Hepatocyte (in vitro differentiated cells): ENCODE data around the gene DAZL. TPM values are rescaled to one million over a fixed set of nuclear protein-coding genes. Genes with fewer than 3 reads are reported as not detected.

ENCODE experiments used
- DNase-seq: peaks from one replicate; pipeline ENCODE4 v3.0.0-alpha.2; 2016; ENCODE audit warnings: low spot score
- H2AFZ ChIP-seq: fragments of 200-600 bp; sonication (generic); 2 replicates; pipeline ENCODE4 v1.6.0; 2016; ENCODE audit warnings: antibody characterized with exemption, mild to moderate bottlenecking
- H3K27ac ChIP-seq: fragments of 200-600 bp; sonication (generic); 2 replicates; pipeline ENCODE4 v1.5.1; 2016; ENCODE audit warnings: mild to moderate bottlenecking
- H3K27me3 ChIP-seq: fragments of 200-600 bp; sonication (generic); 2 replicates; pipeline ENCODE4 v1.6.1; 2016
- H3K36me3 ChIP-seq: fragments of 200-600 bp; sonication (generic); replicated peaks from 2 replicates; pipeline ENCODE4 v1.5.1; 2016; ENCODE audit warnings: low read depth; ENCODE audit not compliant: insufficient read depth
- H3K4me1 ChIP-seq: fragments of 200-600 bp; sonication (generic); 2 replicates; pipeline ENCODE4 v1.5.1; 2016; ENCODE audit warnings: mild to moderate bottlenecking, moderate library complexity; ENCODE audit not compliant: insufficient read depth
- H3K4me2 ChIP-seq: fragments of 200-600 bp; sonication (generic); 2 replicates; pipeline ENCODE4 v1.6.0; 2016
- H3K4me3 ChIP-seq: fragments of 200-600 bp; sonication (generic); 2 replicates; pipeline ENCODE4 v1.5.1; 2016; ENCODE audit warnings: mild to moderate bottlenecking
- H3K79me2 ChIP-seq: fragments of 200-600 bp; sonication (generic); 2 replicates; pipeline ENCODE4 v1.6.0; 2017; ENCODE audit warnings: mild to moderate bottlenecking
- H3K9me2 ChIP-seq: fragments of 200-600 bp; sonication (generic); replicated peaks from 2 replicates; pipeline ENCODE4 v1.6.0; 2017; ENCODE audit warnings: mild to moderate bottlenecking; ENCODE audit not compliant: insufficient read depth
- H3K9me3 ChIP-seq: fragments of 200-600 bp; sonication (generic); 2 replicates; pipeline ENCODE4 v1.5.1; 2016; ENCODE audit warnings: low read depth, mild to moderate bottlenecking
- H4K20me1 ChIP-seq: fragments of 200-600 bp; sonication (generic); 2 replicates; pipeline ENCODE4 v1.6.0; 2016; ENCODE audit warnings: mild to moderate bottlenecking; ENCODE audit not compliant: insufficient read depth, poor library complexity, severe bottlenecking
- EZH2 ChIP-seq: fragments of 200-600 bp; sonication (generic); IDR thresholded peaks from 2 replicates; pipeline ENCODE4 v1.6.1; 2016; ENCODE audit warnings: antibody characterized with exemption, mild to moderate bottlenecking, borderline replicate concordance
- EZH2phosphoT487 ChIP-seq: fragments of 200-600 bp; sonication (generic); IDR thresholded peaks from one replicate; pipeline ENCODE4 v1.6.1; 2018; ENCODE audit warnings: antibody characterized with exemption, mild to moderate bottlenecking, low read depth, moderate library complexity; ENCODE audit not compliant: unreplicated experiment, severe bottlenecking
- WGBS: methylation state at CpG from one replicate; pipeline ENCODE4 v1.1.6; 2016; ENCODE audit warnings: low lambda C conversion rate; ENCODE audit errors: missing lambda C conversion rate; 5-methylcytosine and 5-hydroxymethylcytosine counted together
- polyA plus RNA-seq: library from polyadenylated mRNA; unstranded; fragments of >200 nt; fragmentation: Nextera tagmentation; extraction: Ambion mirVana; gene quantifications from 2 replicates; pipeline ENCODE4 v1.2.1, GENCODE V29; 2016
- total RNA-seq: library from RNA; depleted of rRNA; stranded (reverse); fragments of >200 nt; gene quantifications from 2 replicates; pipeline ENCODE4 v1.2.3, GENCODE V29; 2014
- TF ChIP-seq, protein P1 (sequence below): fragments of 200-600 bp; sonication (generic); IDR thresholded peaks from 2 replicates; pipeline ENCODE4 v1.5.1; 2016; ENCODE audit warnings: antibody characterized with exemption, mild to moderate bottlenecking; ENCODE audit not compliant: poor library complexity

The DAZL gene
- total and polyA plus RNA-seq, 2 experiments from 2014 or later, result 0.33 TPM; not detected in 1

DNA sequence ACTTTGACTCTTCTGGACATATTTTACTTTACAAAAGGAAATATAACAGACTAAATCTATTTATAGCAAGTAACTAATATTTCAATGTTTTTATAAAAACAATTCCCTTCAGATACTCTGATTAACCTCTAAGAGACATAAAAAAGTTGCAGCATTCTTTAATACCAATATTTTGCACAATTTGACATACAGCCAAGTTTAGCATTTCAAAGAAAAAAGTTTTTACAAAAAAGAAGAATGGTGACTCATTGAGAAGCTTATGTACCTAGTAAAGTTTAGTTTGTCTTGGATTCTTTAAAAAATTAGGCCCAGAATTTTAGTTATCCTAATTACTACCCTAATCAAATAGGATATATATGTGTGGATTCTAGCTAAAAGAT, 17.6 kb downstream of the DAZL start:
- Histone ChIP-seq H3K36me3 (no peaks in the 10 kb centered on the region), H2AFZ (no peak overlapping the region), H3K4me2 (no peak overlapping the region), H3K4me1 (no peaks in the 10 kb centered on the region), H3K27me3 (no peaks in the 10 kb centered on the region), H3K27ac (no peak overlapping the region), H3K4me3 (no peak overlapping the region), H4K20me1 (no peaks in the 10 kb centered on the region), H3K9me3 (no peaks in the 10 kb centered on the region), H3K9me2 (no peaks in the 10 kb centered on the region), H3K79me2 (no peaks in the 10 kb centered on the region)
- DNase-seq, result no peak
- no peak for TF ChIP-seq EZH2phosphoT487
- TF ChIP-seq EZH2, result no peak
- TF ChIP-seq, protein P1, sequence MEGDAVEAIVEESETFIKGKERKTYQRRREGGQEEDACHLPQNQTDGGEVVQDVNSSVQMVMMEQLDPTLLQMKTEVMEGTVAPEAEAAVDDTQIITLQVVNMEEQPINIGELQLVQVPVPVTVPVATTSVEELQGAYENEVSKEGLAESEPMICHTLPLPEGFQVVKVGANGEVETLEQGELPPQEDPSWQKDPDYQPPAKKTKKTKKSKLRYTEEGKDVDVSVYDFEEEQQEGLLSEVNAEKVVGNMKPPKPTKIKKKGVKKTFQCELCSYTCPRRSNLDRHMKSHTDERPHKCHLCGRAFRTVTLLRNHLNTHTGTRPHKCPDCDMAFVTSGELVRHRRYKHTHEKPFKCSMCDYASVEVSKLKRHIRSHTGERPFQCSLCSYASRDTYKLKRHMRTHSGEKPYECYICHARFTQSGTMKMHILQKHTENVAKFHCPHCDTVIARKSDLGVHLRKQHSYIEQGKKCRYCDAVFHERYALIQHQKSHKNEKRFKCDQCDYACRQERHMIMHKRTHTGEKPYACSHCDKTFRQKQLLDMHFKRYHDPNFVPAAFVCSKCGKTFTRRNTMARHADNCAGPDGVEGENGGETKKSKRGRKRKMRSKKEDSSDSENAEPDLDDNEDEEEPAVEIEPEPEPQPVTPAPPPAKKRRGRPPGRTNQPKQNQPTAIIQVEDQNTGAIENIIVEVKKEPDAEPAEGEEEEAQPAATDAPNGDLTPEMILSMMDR, result no peak

DNA sequence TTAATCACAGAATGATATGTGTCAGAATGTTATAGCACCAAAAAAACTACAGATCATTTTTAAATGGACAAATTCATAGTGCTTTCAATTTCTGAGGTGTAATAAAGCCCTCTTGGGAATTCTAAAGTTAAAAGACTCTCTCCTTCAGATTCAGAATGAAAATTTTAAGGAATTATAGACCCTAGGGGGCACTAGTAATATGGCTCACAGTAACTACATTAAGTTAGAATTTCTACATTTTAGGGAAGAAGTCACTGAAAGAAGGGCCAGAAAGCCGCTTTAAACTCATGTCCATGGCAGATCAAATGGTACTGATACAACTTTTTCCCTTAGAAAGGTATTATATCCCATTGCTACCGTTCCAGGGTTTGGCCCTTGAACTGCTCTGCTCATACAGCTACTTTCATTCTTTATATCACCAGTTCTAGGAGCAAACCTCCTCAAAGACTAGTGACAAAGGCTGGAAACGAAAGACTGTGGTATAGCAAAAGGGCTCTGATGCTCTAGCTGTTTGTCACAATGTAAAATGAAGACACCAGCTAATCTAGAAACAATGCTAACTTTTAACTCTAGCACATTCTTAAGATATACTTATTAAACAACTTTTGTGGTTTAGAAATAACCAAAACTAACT, 18.1 kb downstream of the DAZL start:
- 85% methylated on average over 3 of the region's 3 CpGs for WGBS
- no peaks in the 10 kb centered on the region for H3K79me2 ChIP-seq
- H3K4me2 ChIP-seq, result no peak overlapping the region

DNA sequence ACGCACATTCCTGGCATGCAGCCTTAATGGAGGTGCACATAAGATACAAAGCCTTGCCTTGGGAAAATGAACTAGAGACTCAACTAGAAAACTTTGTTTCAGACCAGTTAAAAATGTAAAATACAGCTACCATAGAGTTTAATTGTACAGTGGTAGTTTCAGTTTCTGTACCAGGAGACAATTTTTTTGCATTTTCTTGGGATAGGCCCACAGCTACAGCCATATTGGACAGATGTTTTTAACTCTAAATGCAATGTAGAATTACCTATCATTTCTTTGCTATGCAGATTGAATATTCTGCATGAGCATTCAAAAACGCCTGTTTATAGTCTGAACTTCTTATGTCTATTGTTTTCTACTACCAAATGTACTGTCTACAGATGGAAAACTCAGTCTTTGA, 20.3 kb downstream of the DAZL start:
- no peaks in the 10 kb centered on the region for H3K36me3 ChIP-seq
- TF ChIP-seq EZH2, result no peak
- TF ChIP-seq, protein P1, result no peak
- TF ChIP-seq EZH2phosphoT487, result no peak
- no peaks in the 10 kb centered on the region for H3K27me3 ChIP-seq
- H4K20me1 ChIP-seq, result no peaks in the 10 kb centered on the region
- no peak overlapping the region for H3K4me3 ChIP-seq
- no peak overlapping the region for H3K4me2 ChIP-seq
- no peaks in the 10 kb centered on the region for H3K9me3 ChIP-seq
- no peaks in the 10 kb centered on the region for H3K4me1 ChIP-seq
- no peaks in the 10 kb centered on the region for H3K79me2 ChIP-seq
- no peaks in the 10 kb centered on the region for H3K9me2 ChIP-seq
- H2AFZ ChIP-seq, result no peak overlapping the region
- WGBS, result 85% methylated on average over 2 of the region's 2 CpGs
- no peak overlapping the region for H3K27ac ChIP-seq
- DNase-seq, result no peak

More for the DNA sequence above, 18.1 kb downstream of the DAZL start:
- DNase-seq, result no peak
- Histone ChIP-seq H3K27me3 (no peaks in the 10 kb centered on the region), H3K9me2 (no peaks in the 10 kb centered on the region), H4K20me1 (no peaks in the 10 kb centered on the region), H2AFZ (no peak overlapping the region), H3K4me1 (no peaks in the 10 kb centered on the region), H3K36me3 (no peaks in the 10 kb centered on the region), H3K9me3 (no peaks in the 10 kb centered on the region), H3K4me3 (no peak overlapping the region), H3K27ac (no peak overlapping the region)
- TF ChIP-seq, protein P1, result no peak
- TF ChIP-seq EZH2phosphoT487 (no peak), EZH2 (no peak)

DNA sequence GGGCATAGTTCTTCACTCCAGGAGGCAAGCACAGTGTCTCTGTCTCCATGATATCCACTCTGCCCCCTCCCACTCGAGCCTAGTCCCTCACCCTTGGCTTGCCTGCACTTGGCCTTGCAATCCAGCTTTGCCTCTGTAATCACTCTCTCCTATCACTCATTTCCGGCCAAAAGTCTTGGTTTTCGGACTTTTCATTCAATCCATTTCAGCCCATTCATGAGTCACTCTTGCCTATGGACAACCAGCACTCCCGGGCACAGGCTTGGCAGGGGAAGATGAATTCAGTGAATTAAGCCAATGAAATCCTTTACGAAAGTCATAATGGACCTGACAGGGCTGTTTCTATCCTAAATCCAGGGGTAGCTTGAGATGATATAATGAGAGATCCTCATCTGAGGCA, 21.7 kb downstream of the DAZL start:
- H2AFZ ChIP-seq, result no peak overlapping the region
- DNase-seq, result no peak
- H3K4me1 ChIP-seq, result no peaks in the 10 kb centered on the region
- H4K20me1 ChIP-seq, result no peaks in the 10 kb centered on the region
- 93% methylated on average over 5 of the region's 5 CpGs for WGBS
- no peaks in the 10 kb centered on the region for H3K9me3 ChIP-seq
- H3K4me2 ChIP-seq, result no peak overlapping the region
- no peaks in the 10 kb centered on the region for H3K79me2 ChIP-seq
- no peaks in the 10 kb centered on the region for H3K27me3 ChIP-seq
- no peak overlapping the region for H3K4me3 ChIP-seq
- no peak overlapping the region for H3K27ac ChIP-seq
- no peaks in the 10 kb centered on the region for H3K9me2 ChIP-seq
- no peaks in the 10 kb centered on the region for H3K36me3 ChIP-seq
- TF ChIP-seq, protein P1, result no peak
- TF ChIP-seq EZH2 (no peak), EZH2phosphoT487 (no peak)
